ENCODE measurements around the gene WNT10A. TPM values are rescaled to one million over a fixed set of nuclear protein-coding genes. Genes with fewer than 3 reads are reported as not detected.

Gene WNT10A
- total RNA-seq, 1 experiment from 2014 or later = 1.5 TPM

DNA sequence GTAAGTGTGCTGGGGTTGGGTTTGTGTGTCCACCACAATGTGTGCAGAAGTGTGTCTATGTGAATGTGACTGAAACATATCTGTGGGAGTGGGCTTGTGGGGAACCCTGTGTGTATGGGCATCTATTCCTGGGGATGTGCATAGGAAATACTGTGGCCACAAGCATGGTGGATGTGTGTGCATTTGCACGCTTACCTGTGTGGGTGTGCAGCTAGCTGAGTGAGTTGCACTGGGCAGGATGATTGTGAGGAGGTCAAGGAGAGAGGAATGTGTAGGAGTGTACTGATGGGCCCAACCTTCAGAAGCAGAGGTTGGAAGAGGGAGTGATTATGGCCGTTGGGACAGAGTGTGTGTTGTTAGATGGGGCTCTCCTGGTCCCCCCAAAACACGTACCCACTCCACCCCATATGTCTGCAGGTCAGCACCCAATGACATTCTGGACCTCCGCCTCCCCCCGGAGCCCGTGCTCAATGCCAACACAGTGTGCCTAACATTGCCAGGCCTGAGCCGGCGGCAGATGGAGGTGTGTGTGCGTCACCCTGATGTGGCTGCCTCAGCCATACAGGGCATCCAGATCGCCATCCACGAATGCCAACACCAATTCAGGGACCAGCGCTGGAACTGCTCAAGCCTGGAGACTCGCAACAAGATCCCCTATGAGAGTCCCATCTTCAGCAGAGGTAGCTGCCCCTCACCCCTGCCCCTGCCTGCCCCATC is 1.2 kb downstream of the WNT10A start:
- H3K9ac ChIP-seq (ENCODE audit: low read length) = no peak overlapping the region
- no peaks in the 10 kb centered on the region for H4K20me1 ChIP-seq (ENCODE audit: insufficient read depth)
- intact Hi-C loops (cut with micrococcal nuclease) = no loop called here
- H3K27ac ChIP-seq (ENCODE audit: low read depth, low read length) = no peak overlapping the region
- POLR2A ChIA-PET = no interaction called here
- no peak overlapping the region for H3K4me2 ChIP-seq (ENCODE audit: low read length)
- no TSS peak for BruUV-seq (replicated peaks)
- CTCF ChIA-PET = interaction anchor here (15.1 kb wide), 1 partner anchor 13 kb away, joined by 278 read pairs; no protein-coding TSS in a partner anchor
- H3K4me1 ChIP-seq (ENCODE audit: control insufficient read depth in 1 of 2, insufficient read depth in 2 of 2, low read length in 2 of 2) = peaks cover 19 to 32% of the 10 kb centered on the region in 2 experiments
- RAD21 ChIA-PET (ENCODE audit: low non-redundant PET in 1 of 2, low total read pairs in 2 of 2, uncharacterized antibody in 2 of 2, unreplicated experiment in 2 of 2) = no interaction called here
- TF ChIP-seq EGR1 (IDR thresholded peaks at IDR 0.05; ENCODE audit: low read depth) (no peak), SP1 (IDR thresholded peaks at IDR 0.05; ENCODE audit: low read depth) (no peak), JUND (IDR thresholded peaks at IDR 0.05) (no peak), CBX3 (IDR thresholded peaks at IDR 0.05; ENCODE audit: low read depth) (no peak), YY1 (IDR thresholded peaks at IDR 0.05; ENCODE audit: extremely low read depth, insufficient replicate concordance, low read depth, low read length) (no peak), EZH2phosphoT487 (IDR thresholded peaks at IDR 0.05; ENCODE audit: borderline replicate concordance) (no peak), TCF7L2 (IDR thresholded peaks at IDR 0.05; ENCODE audit: borderline replicate concordance, extremely low read depth, insufficient read depth, insufficient read length) (no peak), ZNF274 (IDR thresholded peaks at IDR 0.05; ENCODE audit: low read depth, low read length) (no peak), SIN3A (IDR thresholded peaks at IDR 0.05; ENCODE audit: low read depth) (no peak), SRF (IDR thresholded peaks at IDR 0.05; ENCODE audit: low read depth) (no peak), RAD21 (IDR thresholded peaks at IDR 0.05; ENCODE audit: low read depth) (no peak), ZFX (IDR thresholded peaks at IDR 0.05) (no peak), FOSL1 (IDR thresholded peaks at IDR 0.05; ENCODE audit: low read depth) (no peak), EZH2 (IDR thresholded peaks at IDR 0.05) (no peak), CEBPB (IDR thresholded peaks at IDR 0.05; ENCODE audit: low read depth) (no peak), ELF1 (IDR thresholded peaks at IDR 0.05; ENCODE audit: borderline replicate concordance, low read depth) (no peak)
- TF ChIP-seq, protein P1, sequence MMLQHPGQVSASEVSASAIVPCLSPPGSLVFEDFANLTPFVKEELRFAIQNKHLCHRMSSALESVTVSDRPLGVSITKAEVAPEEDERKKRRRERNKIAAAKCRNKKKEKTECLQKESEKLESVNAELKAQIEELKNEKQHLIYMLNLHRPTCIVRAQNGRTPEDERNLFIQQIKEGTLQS (IDR thresholded peaks at IDR 0.05) = no peak
- TF ChIP-seq, protein P2, sequence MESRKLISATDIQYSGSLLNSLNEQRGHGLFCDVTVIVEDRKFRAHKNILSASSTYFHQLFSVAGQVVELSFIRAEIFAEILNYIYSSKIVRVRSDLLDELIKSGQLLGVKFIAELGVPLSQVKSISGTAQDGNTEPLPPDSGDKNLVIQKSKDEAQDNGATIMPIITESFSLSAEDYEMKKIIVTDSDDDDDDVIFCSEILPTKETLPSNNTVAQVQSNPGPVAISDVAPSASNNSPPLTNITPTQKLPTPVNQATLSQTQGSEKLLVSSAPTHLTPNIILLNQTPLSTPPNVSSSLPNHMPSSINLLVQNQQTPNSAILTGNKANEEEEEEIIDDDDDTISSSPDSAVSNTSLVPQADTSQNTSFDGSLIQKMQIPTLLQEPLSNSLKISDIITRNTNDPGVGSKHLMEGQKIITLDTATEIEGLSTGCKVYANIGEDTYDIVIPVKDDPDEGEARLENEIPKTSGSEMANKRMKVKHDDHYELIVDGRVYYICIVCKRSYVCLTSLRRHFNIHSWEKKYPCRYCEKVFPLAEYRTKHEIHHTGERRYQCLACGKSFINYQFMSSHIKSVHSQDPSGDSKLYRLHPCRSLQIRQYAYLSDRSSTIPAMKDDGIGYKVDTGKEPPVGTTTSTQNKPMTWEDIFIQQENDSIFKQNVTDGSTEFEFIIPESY (IDR thresholded peaks at IDR 0.05; ENCODE audit: extremely low read depth, insufficient replicate concordance, low read length) = no peak
- TF ChIP-seq, protein P3, sequence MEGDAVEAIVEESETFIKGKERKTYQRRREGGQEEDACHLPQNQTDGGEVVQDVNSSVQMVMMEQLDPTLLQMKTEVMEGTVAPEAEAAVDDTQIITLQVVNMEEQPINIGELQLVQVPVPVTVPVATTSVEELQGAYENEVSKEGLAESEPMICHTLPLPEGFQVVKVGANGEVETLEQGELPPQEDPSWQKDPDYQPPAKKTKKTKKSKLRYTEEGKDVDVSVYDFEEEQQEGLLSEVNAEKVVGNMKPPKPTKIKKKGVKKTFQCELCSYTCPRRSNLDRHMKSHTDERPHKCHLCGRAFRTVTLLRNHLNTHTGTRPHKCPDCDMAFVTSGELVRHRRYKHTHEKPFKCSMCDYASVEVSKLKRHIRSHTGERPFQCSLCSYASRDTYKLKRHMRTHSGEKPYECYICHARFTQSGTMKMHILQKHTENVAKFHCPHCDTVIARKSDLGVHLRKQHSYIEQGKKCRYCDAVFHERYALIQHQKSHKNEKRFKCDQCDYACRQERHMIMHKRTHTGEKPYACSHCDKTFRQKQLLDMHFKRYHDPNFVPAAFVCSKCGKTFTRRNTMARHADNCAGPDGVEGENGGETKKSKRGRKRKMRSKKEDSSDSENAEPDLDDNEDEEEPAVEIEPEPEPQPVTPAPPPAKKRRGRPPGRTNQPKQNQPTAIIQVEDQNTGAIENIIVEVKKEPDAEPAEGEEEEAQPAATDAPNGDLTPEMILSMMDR (IDR thresholded peaks at IDR 0.05 in 2 of 3, conservative IDR thresholded peaks at IDR 0.05 in 1 of 3; ENCODE audit: borderline replicate concordance in 1 of 3, insufficient read depth in 1 of 3, low read depth in 2 of 3, low read length in 2 of 3) = no peak
- TF ChIP-seq, protein P4, sequence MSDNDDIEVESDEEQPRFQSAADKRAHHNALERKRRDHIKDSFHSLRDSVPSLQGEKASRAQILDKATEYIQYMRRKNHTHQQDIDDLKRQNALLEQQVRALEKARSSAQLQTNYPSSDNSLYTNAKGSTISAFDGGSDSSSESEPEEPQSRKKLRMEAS (IDR thresholded peaks at IDR 0.05) = no peak
- H3K36me3 ChIP-seq (ENCODE audit: control insufficient read depth in 1 of 2, insufficient read depth in 2 of 2, low read length in 2 of 2) = no peaks in the 10 kb centered on the region
- no peaks in the 10 kb centered on the region for H3K79me2 ChIP-seq (ENCODE audit: insufficient read depth, low read length)
- DNase-seq (ENCODE audit: low read depth, low spot score) (no peak), ATAC-seq (no peak)
- no peaks in the 10 kb centered on the region for H3K27me3 ChIP-seq (ENCODE audit: insufficient read depth, low read length)
- no peak overlapping the region for H2AFZ ChIP-seq (ENCODE audit: low read depth, low read length, poor library complexity, severe bottlenecking)
- no peaks in the 10 kb centered on the region for H3K9me2 ChIP-seq (ENCODE audit: insufficient read depth)
- H3K4me3 ChIP-seq (replicated peaks in 1 of 2; ENCODE audit: low read depth in 1 of 2, low read length in 2 of 2) = no peak overlapping the region
- no peaks in the 10 kb centered on the region for H3K9me3 ChIP-seq (ENCODE audit: control insufficient read depth in 1 of 2, insufficient read depth in 1 of 2, low read depth in 1 of 2, low read length in 2 of 2)
